GM19463 (cell line): ENCODE results near the gene YWHAE.
"Not testable (repeated sequence)": the region's sequence is repeated elsewhere in the genome, so short reads cannot be mapped to it uniquely, and the experiment has no call there.

Experiments used
- ATAC-seq: cut with Tn5 transposase; IDR thresholded peaks from one replicate; pipeline ENCODE4 v1.9.1; 2021; ENCODE audit warnings: mild to moderate bottlenecking, moderate library complexity; ENCODE audit not compliant: unreplicated experiment

The YWHAE gene

DNA sequence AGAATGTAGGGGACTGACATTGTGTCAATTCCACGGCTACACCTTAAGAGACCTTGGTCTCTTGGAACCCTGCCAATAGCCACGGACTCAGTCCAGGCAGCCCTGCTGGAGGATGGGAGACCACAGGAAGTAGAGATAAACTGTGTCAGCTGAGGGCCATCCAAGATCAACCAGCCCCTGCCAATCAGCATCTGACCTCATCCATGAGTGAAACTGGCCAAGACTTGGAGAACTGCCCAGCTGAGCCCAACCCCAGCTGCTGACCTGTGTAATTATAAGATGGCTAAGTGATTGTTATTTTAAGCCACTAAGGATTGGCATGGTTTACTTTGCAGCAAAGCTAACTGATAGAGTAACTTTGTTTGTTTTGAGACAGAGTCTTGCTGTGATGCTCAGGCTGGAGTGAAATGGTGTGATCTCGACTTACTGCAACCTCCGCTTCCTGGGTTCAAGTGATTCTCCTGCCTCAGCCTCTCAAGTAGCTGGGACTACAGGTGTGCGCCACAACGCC lies 13.3 kb upstream of the YWHAE start:
- no peak for ATAC-seq

GRCh38 chr17:1412185-1413110 lies 12.4 kb upstream of the YWHAE start:
- ATAC-seq: no peak

- no peak for ATAC-seq
These were observed 2.2 kb upstream of the YWHAE start for GRCh38 chr17:1402262-1402586.

DNA sequence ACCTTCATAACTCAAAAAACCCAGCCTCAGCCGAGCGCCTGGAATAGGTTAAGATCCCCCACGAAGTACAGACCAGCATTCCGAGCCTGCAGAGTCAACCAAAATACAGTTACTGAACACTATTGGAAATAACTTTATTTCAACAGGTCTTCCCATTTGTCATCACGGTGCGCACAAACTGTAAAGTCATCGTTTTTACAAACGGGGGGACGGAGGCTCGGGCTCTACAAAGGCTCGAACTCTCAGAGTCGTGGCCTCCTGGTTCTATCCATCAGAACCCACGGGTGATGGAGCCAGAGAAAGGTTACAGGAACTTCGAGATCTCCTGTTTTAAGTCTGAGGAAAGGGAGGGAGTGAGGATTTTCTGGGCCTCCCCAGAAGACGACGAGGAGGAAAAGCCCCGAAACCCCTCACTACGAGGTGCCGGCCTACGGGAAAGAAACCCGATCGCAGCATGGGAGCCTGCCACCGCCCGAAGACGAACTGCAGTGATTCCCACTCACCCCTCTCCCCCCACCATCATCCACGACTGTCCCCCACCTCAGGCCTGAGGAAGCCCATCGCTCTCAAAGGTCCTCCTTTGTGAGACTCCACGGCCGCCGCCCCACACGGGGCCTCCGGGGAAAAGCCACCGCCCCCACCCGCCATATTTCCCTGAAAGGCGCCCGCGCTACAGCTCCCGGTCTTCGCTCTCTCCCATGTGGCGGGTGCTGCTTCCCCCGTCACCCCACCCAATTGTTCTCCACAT lies 917 bp downstream of the YWHAE start:
- no peak for ATAC-seq

DNA sequence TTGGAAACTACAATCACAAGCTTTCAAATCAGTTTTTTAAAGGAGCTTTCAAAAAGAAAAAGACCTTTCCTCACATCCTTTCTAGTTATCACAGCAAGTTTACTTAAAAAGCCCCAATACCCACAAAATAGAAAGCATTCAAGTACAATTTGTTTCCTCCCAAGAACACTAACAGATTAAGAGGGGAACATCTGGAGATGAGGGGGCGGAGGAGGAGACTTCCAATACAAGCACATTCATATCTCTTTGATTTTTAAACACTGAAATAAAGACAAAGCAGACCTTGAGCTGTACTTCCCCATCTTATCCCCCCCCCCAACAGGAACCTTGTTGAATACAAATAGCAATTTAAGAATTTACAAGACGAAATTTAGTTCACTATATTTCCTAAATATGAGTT lies 2.0 kb downstream of the YWHAE start:
- ATAC-seq: no peak

- ATAC-seq: not testable (repeated sequence)
These were observed 4.0 kb downstream of the YWHAE start for GRCh38 chr17:1395876-1396665.

DNA sequence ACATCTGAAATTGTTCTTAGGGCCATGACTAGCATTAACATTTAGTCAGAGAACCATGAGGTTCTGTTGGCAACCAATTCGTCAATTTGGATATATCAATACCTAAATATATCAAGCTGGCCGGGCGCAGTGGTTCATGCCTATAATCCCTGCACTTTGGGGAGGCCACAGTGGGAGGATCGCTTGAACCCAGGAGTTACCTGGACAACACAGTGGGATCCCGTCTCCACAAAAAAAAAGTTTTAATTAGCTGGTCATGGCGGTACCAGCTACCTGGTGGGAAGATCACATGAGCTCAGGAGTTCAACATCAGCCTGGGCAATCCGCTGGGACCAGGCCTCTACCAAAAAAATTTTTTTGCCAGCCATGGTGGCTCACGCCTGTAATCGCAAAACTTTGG lies 8.4 kb downstream of the YWHAE start:
- ATAC-seq: no peak

DNA sequence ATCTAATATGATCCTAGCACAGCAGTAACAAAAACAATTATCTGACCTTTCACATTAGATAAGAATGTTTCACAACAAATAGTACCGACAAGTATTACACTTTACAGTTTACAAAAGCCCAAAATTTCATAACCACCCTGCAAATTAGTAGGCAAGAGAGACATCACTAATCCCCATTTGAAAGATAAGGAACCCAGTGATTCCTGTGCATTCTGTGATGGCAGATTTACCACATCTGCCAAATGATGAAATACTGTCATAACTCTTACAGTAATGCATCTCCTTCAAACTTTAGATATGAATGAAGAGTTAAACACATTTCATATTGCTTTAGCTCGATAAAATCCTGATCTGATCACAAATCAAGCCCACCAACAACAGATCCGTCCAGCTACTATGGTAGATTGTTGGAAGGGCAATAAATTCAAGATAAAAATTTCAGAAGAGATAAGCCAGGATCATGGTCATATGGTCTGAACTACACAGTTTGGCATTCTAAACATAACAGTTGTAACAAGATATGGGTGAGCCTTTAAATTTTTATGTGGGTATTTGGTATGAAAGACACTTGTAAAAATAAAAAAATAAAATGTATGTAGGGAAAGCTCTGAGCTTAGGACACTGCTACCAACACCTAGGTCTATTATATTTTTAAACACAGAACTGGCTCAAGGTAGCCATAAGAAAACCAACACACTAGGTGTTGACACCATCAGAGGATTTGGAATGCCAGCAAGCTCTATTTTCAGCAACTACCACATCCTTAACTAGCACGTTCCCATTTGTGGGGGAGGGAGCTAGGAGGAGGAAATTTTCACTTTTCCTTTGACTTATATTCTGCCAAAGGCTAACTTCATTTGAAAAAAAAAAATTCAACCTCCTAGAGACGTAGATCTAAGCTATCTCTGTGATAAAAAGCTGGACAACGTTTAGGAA lies 9.3 kb downstream of the YWHAE start:
- ATAC-seq: no peak

- not testable (repeated sequence) for ATAC-seq
These were observed 12.4 kb downstream of the YWHAE start for GRCh38 chr17:1387490-1388227.

DNA sequence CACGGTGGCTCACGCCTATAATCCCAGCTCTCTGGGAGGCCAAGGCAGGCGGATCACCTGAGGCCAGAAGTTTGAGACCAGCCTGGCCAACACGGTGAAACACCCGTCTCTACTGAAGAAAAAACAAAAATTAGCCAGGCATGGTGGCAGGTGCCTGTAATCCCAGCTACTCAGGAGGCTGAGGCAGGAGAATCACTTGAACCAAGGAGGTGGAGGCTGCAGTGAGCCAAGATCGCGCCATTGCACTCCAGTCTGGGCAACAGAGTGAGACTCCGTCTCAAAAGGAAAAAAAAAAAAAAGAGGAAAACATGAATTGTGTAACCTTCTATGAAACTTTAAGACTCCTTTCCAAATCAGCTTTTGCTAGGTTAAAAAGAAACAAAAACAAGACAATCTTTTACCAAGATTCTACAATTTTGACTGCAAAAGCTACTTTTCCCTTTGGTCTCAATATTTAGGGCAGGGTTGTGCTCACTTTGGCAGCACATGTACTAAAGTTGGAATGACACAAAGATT lies 13.3 kb downstream of the YWHAE start:
- not testable (repeated sequence) for ATAC-seq

GRCh38 chr17:1386265-1386664 lies 13.8 kb downstream of the YWHAE start:
- ATAC-seq: no peak

DNA sequence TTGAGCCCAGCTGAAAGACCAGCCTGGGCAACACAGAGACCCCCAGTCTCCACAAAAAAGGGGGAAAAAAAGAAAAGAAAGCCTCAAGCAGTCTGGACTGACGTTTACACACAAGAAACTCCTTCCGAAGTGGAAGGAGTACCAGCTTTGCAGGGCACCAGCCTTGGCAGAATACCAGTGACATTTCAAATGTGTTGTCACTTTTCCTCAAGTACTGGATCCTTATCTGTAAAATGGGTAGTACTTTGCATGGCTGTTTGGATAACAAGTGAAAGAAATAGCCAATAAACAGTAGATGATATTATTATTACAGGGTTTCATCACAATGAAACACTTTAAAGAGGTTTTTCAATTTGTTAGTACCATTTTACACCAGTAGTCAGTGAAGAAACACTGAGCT lies 14.2 kb downstream of the YWHAE start:
- ATAC-seq: no peak

DNA sequence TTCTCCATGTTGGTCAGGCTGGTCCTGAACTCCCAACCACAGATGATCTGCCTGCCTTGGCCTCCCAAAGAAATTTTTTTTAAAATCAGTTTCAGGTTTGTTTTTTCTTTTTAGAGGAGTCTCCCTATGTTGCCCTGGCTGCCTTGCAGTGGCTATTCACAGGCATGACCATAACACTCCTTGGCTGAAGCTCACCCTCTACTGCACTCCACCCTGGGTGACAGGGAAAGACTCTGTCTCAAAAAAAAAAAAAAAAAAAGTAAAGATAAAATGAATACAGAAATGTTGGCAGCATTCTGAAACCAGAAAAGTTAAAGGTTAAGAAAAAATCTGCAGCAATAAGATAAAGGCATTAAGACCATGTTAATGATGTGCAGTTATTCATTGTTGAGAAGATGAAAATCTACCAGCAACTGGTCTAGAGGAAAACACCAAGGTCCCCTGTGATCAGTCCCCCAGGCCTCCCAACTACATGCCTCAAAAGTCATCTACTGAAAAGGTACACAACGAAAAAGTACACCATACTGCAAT lies 15.1 kb downstream of the YWHAE start:
- no peak for ATAC-seq

- ATAC-seq: no peak
These were observed 20.1 kb downstream of the YWHAE start for GRCh38 chr17:1379930-1380313.

- no peak for ATAC-seq
These were observed 20.7 kb downstream of the YWHAE start for GRCh38 chr17:1379208-1379929.

DNA sequence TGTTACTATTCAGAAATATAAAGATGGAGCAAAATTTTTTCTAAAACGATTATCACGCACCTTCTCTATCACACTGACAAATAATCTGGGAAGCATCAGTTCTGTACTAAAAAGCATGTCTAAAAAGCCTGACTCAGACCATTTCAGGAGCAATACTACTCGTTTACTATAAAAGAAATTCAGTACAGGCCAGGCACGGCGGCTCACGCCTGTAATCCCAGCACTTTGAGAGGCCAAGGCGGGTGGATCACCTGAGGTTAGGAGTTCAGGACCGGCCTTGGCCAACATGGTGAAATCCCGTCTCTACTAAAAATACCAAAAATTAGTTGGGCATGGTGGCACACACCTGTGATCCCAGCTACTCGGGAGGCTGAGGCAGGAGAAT lies 21.6 kb downstream of the YWHAE start:
- not testable (repeated sequence) for ATAC-seq

DNA sequence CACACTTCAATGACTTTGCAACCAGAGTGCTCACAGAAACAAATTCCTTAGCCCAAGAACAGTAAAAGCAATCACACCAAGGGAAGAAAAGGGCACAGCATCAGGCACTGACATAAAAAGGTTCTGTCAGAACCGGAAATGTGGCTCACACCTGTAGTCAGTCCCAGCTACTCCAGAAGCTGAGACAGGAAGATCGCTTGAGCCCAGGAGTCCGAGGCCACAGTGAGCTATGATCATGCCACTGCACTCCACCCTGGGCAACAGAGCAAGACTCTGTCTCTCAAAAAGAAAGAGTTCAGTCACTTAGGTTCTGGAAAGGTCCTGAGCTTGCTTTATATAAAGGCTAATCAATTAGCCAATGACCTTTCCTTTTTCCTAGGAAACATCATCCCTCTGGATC lies 22.7 kb downstream of the YWHAE start:
- ATAC-seq: no peak

- ATAC-seq: no peak
These were observed 24.0 kb downstream of the YWHAE start for GRCh38 chr17:1376061-1376460.
